ENCODE measurements around the gene PRKCH.

GRCh38 chr14:61470261-61470960 is 149.0 kb downstream of the PRKCH start:
- TF ChIP-seq POLR2AphosphoS5 (IDR thresholded peaks at IDR 0.05) (no peak), CTCF (IDR thresholded peaks at IDR 0.05) (no peak), EP300 (IDR thresholded peaks at IDR 0.05) (no peak)
